Stimulated activated CD4-positive, alpha-beta T cell treated with anti-CD3 and anti-CD28 coated beads, Interleukin-15, amount 100 ng/mL, for 48 hours (primary cell): ENCODE data around the gene RETREG3.
"Not testable (repeated sequence)": the region's sequence is repeated elsewhere in the genome, so short reads cannot be mapped to it uniquely, and the experiment has no call there.

Experiments
- DNase-seq, 2 donors: peaks; one replicate each; pipeline ENCODE4 v3.0.0-alpha.2; 2020; ENCODE audit warnings: low read depth in 2 of 2

RETREG3 gene

GRCh38 chr17:42612013-42612412 lies 2.8 kb upstream of the RETREG3 start:
- no peak for DNase-seq

- DNase-seq: not testable (repeated sequence)
Observed at GRCh38 chr17:42609814-42610801, 934 bp upstream of the RETREG3 start.

- DNase-seq: peak in 1 of 2 donors; percentile 1
Observed at GRCh38 chr17:42608305-42609181, 631 bp downstream of the RETREG3 start.

- DNase-seq: no peak
Observed at GRCh38 chr17:42607769-42608168, 1.4 kb downstream of the RETREG3 start.

- no peak for DNase-seq
Observed at GRCh38 chr17:42603318-42603717, 5.9 kb downstream of the RETREG3 start.

- DNase-seq: no peak
Observed at GRCh38 chr17:42598905-42599304, 10.3 kb downstream of the RETREG3 start.

GRCh38 chr17:42596386-42596785 lies 12.8 kb downstream of the RETREG3 start:
- no peak for DNase-seq

GRCh38 chr17:42591411-42591810 lies 17.8 kb downstream of the RETREG3 start:
- DNase-seq: no peak

GRCh38 chr17:42590886-42591285 lies 18.3 kb downstream of the RETREG3 start:
- no peak for DNase-seq

GRCh38 chr17:42586514-42587230 lies 22.5 kb downstream of the RETREG3 start:
- no peak for DNase-seq

- DNase-seq: no peak
Observed at GRCh38 chr17:42585353-42585752, 23.8 kb downstream of the RETREG3 start.

- DNase-seq: no peak
Observed at GRCh38 chr17:42584880-42585279, 24.3 kb downstream of the RETREG3 start.

GRCh38 chr17:42581744-42582270 lies 27.4 kb downstream of the RETREG3 start:
- no peak for DNase-seq

GRCh38 chr17:42579794-42580551 lies 29.2 kb downstream of the RETREG3 start:
- no peak for DNase-seq

- peak in 1 of 2 donors; percentile 67 for DNase-seq
Observed at GRCh38 chr17:42578282-42578869, 30.8 kb downstream of the RETREG3 start.

- peak; percentile 91 to 94 for DNase-seq
Observed at GRCh38 chr17:42577532-42578281, 31.5 kb downstream of the RETREG3 start, which contains the start of gene PSMC3IP. PSMC3IP (minus strand) TSS chr17:42577729; CDS start chr17:42577686, 43 bp downstream.

GRCh38 chr17:42577140-42577531 lies 32.0 kb downstream of the RETREG3 start:
- DNase-seq: no peak

GRCh38 chr17:42574463-42574862 lies 34.7 kb downstream of the RETREG3 start:
- no peak for DNase-seq

- no peak for DNase-seq
Observed at GRCh38 chr17:42573095-42573494, 36.1 kb downstream of the RETREG3 start.
